Hepatocyte (in vitro differentiated cells): ENCODE data around the gene BTD. TPM values are rescaled to one million over a fixed set of nuclear protein-coding genes. Genes with fewer than 3 reads are reported as not detected.

ENCODE experiments used
- DNase-seq: peaks from one replicate; pipeline ENCODE4 v3.0.0-alpha.2; 2016; ENCODE audit warnings: low spot score
- H2AFZ ChIP-seq: fragments of 200-600 bp; sonication (generic); 2 replicates; pipeline ENCODE4 v1.6.0; 2016; ENCODE audit warnings: antibody characterized with exemption, mild to moderate bottlenecking
- H3K27ac ChIP-seq: fragments of 200-600 bp; sonication (generic); 2 replicates; pipeline ENCODE4 v1.5.1; 2016; ENCODE audit warnings: mild to moderate bottlenecking
- H3K27me3 ChIP-seq: fragments of 200-600 bp; sonication (generic); 2 replicates; pipeline ENCODE4 v1.6.1; 2016
- H3K36me3 ChIP-seq: fragments of 200-600 bp; sonication (generic); replicated peaks from 2 replicates; pipeline ENCODE4 v1.5.1; 2016; ENCODE audit warnings: low read depth; ENCODE audit not compliant: insufficient read depth
- H3K4me1 ChIP-seq: fragments of 200-600 bp; sonication (generic); 2 replicates; pipeline ENCODE4 v1.5.1; 2016; ENCODE audit warnings: mild to moderate bottlenecking, moderate library complexity; ENCODE audit not compliant: insufficient read depth
- H3K4me2 ChIP-seq: fragments of 200-600 bp; sonication (generic); 2 replicates; pipeline ENCODE4 v1.6.0; 2016
- H3K4me3 ChIP-seq: fragments of 200-600 bp; sonication (generic); 2 replicates; pipeline ENCODE4 v1.5.1; 2016; ENCODE audit warnings: mild to moderate bottlenecking
- H3K79me2 ChIP-seq: fragments of 200-600 bp; sonication (generic); 2 replicates; pipeline ENCODE4 v1.6.0; 2017; ENCODE audit warnings: mild to moderate bottlenecking
- H3K9me2 ChIP-seq: fragments of 200-600 bp; sonication (generic); replicated peaks from 2 replicates; pipeline ENCODE4 v1.6.0; 2017; ENCODE audit warnings: mild to moderate bottlenecking; ENCODE audit not compliant: insufficient read depth
- H3K9me3 ChIP-seq: fragments of 200-600 bp; sonication (generic); 2 replicates; pipeline ENCODE4 v1.5.1; 2016; ENCODE audit warnings: low read depth, mild to moderate bottlenecking
- H4K20me1 ChIP-seq: fragments of 200-600 bp; sonication (generic); 2 replicates; pipeline ENCODE4 v1.6.0; 2016; ENCODE audit warnings: mild to moderate bottlenecking; ENCODE audit not compliant: insufficient read depth, poor library complexity, severe bottlenecking
- EZH2 ChIP-seq: fragments of 200-600 bp; sonication (generic); IDR thresholded peaks from 2 replicates; pipeline ENCODE4 v1.6.1; 2016; ENCODE audit warnings: antibody characterized with exemption, mild to moderate bottlenecking, borderline replicate concordance
- EZH2phosphoT487 ChIP-seq: fragments of 200-600 bp; sonication (generic); IDR thresholded peaks from one replicate; pipeline ENCODE4 v1.6.1; 2018; ENCODE audit warnings: antibody characterized with exemption, mild to moderate bottlenecking, low read depth, moderate library complexity; ENCODE audit not compliant: unreplicated experiment, severe bottlenecking
- whole genome bisulfite sequencing: methylation state at CpG from one replicate; pipeline ENCODE4 v1.1.6; 2016; ENCODE audit warnings: low lambda C conversion rate; ENCODE audit errors: missing lambda C conversion rate; 5-methylcytosine and 5-hydroxymethylcytosine counted together
- polyA plus RNA-seq: library from polyadenylated mRNA; unstranded; fragments of >200 nt; fragmentation: Nextera tagmentation; extraction: Ambion mirVana; gene quantifications from 2 replicates; pipeline ENCODE4 v1.2.1, GENCODE V29; 2016
- total RNA-seq: library from RNA; depleted of rRNA; stranded (reverse); fragments of >200 nt; gene quantifications from 2 replicates; pipeline ENCODE4 v1.2.3, GENCODE V29; 2014
- TF ChIP-seq, protein P1 (sequence below): fragments of 200-600 bp; sonication (generic); IDR thresholded peaks from 2 replicates; pipeline ENCODE4 v1.5.1; 2016; ENCODE audit warnings: antibody characterized with exemption, mild to moderate bottlenecking; ENCODE audit not compliant: poor library complexity

BTD gene
- total and polyA plus RNA-seq, 2 experiments from 2014 or later: 28.4 to 37.9 TPM

DNA sequence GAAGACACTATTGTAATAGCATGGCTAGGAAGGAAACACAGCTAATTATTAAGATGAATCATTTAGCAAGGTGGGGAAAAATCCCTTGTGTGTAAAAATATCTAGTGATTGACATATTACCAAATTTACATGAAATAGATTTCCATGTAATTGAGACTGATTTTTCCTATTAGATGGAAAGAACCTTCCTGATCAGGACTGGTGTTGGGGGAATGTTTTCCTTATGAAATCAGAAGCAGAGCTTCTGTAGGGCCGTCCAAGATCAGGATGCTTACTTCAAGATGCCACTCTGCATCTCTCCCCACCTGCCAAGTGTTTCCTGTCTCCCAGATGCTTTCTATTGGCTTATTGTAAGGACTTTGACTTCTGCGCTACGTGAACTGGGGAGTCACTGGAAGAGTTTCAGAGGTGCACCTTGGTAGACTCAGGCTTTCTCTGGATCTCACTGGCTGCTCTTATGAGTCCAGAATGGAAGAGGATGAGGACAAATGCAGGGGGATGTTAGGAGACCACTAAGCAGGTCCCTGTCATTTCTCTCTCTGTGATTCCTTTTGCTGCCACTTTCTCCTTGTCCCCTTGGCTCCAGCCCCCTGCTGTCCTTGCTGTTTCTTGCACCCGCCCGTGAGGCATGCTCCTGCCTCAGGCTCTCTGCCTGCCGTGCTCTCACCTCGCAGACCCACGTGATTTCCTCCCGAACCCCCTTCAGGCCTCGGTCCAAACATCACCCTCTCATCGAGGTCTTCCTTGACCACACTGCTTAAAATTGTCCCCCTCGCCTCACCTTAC is 30.1 kb downstream of the BTD start:
- Histone ChIP-seq H3K4me3 (no peak overlapping the region), H3K4me2 (no peak overlapping the region), H3K9me3 (no peaks in the 10 kb centered on the region), H3K27me3 (no peaks in the 10 kb centered on the region), H3K9me2 (no peaks in the 10 kb centered on the region), H3K27ac (no peak overlapping the region), H4K20me1 (no peaks in the 10 kb centered on the region), H3K79me2 (no peaks in the 10 kb centered on the region), H2AFZ (no peak overlapping the region), H3K36me3 (no peaks in the 10 kb centered on the region), H3K4me1 (peaks cover 31% of the 10 kb centered on the region)
- 74% methylated on average over 12 of the region's 12 CpGs for WGBS
- DNase-seq: no peak
- TF ChIP-seq, protein P1, sequence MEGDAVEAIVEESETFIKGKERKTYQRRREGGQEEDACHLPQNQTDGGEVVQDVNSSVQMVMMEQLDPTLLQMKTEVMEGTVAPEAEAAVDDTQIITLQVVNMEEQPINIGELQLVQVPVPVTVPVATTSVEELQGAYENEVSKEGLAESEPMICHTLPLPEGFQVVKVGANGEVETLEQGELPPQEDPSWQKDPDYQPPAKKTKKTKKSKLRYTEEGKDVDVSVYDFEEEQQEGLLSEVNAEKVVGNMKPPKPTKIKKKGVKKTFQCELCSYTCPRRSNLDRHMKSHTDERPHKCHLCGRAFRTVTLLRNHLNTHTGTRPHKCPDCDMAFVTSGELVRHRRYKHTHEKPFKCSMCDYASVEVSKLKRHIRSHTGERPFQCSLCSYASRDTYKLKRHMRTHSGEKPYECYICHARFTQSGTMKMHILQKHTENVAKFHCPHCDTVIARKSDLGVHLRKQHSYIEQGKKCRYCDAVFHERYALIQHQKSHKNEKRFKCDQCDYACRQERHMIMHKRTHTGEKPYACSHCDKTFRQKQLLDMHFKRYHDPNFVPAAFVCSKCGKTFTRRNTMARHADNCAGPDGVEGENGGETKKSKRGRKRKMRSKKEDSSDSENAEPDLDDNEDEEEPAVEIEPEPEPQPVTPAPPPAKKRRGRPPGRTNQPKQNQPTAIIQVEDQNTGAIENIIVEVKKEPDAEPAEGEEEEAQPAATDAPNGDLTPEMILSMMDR: no peak
- TF ChIP-seq EZH2phosphoT487 (no peak), EZH2 (no peak)

DNA sequence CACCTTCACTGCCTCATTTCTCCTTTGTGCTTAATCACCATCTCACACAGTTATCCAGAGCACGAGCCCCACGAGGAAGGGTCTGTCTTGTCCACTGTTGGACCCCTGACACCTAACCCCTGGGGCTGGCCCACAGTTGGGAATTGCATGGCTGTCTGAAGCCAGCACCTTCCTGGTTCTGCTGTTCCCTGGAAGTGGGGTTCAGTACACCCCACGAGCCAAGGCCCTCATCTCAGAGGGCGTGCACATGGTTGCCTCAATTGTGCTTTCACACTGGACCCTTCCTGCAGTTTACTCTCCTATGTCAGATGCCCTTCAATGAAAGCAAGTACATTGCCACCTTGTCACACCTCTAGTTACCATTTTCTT is 30.7 kb downstream of the BTD start:
- H3K79me2 ChIP-seq: no peaks in the 10 kb centered on the region
- no peaks in the 10 kb centered on the region for H3K9me3 ChIP-seq
- peaks cover 31% of the 10 kb centered on the region for H3K4me1 ChIP-seq
- TF ChIP-seq, protein P1: no peak
- TF ChIP-seq EZH2: no peak
- TF ChIP-seq EZH2phosphoT487: no peak
- no peak overlapping the region for H3K4me2 ChIP-seq
- H3K27me3 ChIP-seq: no peaks in the 10 kb centered on the region
- no peak overlapping the region for H3K27ac ChIP-seq
- H4K20me1 ChIP-seq: no peaks in the 10 kb centered on the region
- H3K4me3 ChIP-seq: no peak overlapping the region
- no peak for DNase-seq
- H3K36me3 ChIP-seq: no peaks in the 10 kb centered on the region
- WGBS: 92% methylated on average over 4 of the region's 4 CpGs
- no peak overlapping the region for H2AFZ ChIP-seq
- H3K9me2 ChIP-seq: no peaks in the 10 kb centered on the region

DNA sequence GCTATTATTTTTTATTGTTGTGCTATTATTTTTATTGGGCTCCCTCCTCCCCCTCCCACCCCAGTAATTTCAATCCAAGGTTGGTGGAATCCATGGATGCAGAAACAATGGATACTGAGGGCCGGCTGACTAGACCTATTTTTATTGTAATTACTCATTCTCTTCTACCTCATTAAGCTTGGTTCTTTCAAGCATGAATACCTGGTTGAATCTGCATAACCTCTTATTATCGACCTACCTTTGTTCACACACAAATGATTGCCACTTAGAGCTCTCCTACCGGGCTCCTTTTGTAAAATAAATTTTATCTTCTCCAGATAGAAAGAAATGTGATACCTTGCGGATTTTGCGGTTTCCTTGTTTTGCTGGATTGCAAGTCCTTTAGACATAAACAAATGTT is 31.6 kb downstream of the BTD start:
- H2AFZ ChIP-seq: no peak overlapping the region
- no peaks in the 10 kb centered on the region for H4K20me1 ChIP-seq
- H3K27ac ChIP-seq: peak overlapping the region; percentile 90
- no peaks in the 10 kb centered on the region for H3K9me2 ChIP-seq
- peaks cover 31% of the 10 kb centered on the region for H3K4me1 ChIP-seq
- no peak overlapping the region for H3K4me2 ChIP-seq
- H3K27me3 ChIP-seq: no peaks in the 10 kb centered on the region
- DNase-seq: no peak
- H3K36me3 ChIP-seq: no peaks in the 10 kb centered on the region
- 76% methylated on average over 5 of the region's 5 CpGs for WGBS
- no peaks in the 10 kb centered on the region for H3K9me3 ChIP-seq
- no peak overlapping the region for H3K4me3 ChIP-seq
- no peak for TF ChIP-seq EZH2
- TF ChIP-seq, protein P1: no peak
- TF ChIP-seq EZH2phosphoT487: no peak
- no peaks in the 10 kb centered on the region for H3K79me2 ChIP-seq
